GM21381 (cell line): ENCODE data around the gene FCRL6.

Source experiments
- ATAC-seq: cut with Tn5 transposase; IDR thresholded peaks from one replicate; pipeline ENCODE4 v1.9.1; 2021; ENCODE audit warnings: mild to moderate bottlenecking, moderate library complexity; ENCODE audit not compliant: unreplicated experiment

The FCRL6 gene

DNA sequence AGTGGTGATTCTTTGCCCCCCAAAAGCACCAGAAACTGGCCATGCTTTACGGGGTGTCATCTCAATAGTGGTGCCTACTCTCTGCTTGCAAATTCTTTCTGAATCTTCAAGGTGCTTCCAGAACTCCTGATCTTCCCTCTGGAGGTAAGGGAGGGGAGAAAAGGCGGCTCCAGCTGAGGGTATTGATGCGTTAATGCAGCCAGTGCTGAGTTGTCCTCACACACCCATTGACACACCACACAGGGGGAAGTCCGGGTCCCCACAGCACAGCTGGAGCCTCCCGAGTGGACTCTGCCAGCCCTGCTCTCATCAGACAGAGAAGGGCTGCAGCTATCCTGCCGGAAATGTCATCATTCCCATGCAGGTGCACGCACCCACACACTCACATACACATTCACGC, 59.1 kb downstream of the FCRL6 start:
- ATAC-seq: no peak

DNA sequence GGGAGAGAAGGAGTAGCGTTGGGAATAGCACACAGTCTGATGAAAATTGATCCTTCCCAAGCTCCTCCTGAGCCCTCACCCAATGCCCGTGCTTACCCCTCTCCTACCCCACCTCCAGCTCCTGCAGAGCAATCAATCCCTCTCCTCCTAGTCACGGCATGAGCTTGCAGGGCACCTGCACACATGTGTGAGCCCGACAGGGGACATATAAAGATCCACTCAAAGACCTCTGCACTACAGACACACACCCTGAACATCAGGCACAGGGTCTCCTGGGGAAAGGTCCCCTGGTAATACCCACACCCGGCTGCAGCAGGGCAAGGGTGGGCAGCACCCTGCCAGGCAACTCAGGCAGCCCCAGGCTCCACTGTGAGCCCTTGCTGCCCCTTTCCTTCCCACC, 59.9 kb downstream of the FCRL6 start:
- no peak for ATAC-seq

DNA sequence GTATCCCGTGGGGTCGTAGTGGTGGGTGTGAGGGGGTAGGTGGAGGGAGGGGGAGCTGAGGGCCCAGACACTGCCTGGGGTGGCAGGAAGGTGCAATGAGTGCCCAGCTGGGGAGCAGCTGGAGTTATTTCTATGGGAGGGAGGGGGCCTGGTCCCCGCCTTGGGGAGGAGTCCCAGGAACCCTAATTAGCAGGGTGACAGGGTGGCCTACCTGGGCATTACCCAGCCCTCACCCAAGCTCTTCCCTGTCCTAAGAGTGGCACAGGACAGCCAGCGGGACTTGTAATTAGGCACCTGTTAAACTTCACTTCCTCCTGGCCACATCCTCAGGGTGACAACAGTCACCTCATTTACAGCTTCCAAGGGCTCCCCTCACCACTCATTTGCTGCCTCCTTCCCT, 60.4 kb downstream of the FCRL6 start, which contains the start of gene VSIG8:
TSS of gene VSIG8 (minus strand) at position 101 of the 400 bp plus-strand sequence. CDS start 136 bp downstream, outside the sequence.
- ATAC-seq: no peak

DNA sequence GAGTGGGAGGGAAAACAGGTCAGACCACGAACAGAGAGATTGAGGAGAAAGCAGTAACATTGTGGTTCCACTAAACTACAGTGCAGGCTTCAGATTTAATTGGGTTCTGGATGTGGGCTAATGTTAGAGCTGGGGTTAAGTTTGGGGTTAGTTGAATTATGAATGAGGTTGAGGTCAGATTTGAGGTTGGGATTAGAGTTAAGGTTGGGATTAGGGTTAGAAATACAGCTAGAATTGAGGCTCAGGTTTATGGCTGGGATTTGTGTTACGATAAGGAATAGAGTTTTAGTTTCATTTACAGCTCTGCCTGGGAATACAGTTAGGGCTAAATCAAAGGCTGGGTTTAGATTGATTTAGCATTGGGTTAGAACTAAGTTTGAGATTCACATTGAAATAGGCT, 62.1 kb downstream of the FCRL6 start:
- no peak for ATAC-seq
